ENCODE results near the gene PPP1R14B.

Gene PPP1R14B

GRCh38 chr11:64281957-64282770 is 35.4 kb upstream of the PPP1R14B start:
- no peak for DNase-seq (ENCODE audit: low read depth in 2 of 2, low spot score in 1 of 2)

- DNase-seq (ENCODE audit: low read depth in 2 of 2, low spot score in 1 of 2) = no peak
Observed at GRCh38 chr11:64278576-64279190, 31.9 kb upstream of the PPP1R14B start.

- no peak for DNase-seq (ENCODE audit: low read depth in 2 of 2, low spot score in 1 of 2)
Observed at GRCh38 chr11:64276653-64277431, 30.1 kb upstream of the PPP1R14B start.

GRCh38 chr11:64275841-64276240 is 29.1 kb upstream of the PPP1R14B start:
- no peak for DNase-seq (ENCODE audit: low read depth in 2 of 2, low spot score in 1 of 2)

GRCh38 chr11:64275031-64275800 is 28.5 kb upstream of the PPP1R14B start:
- DNase-seq (ENCODE audit: low read depth in 2 of 2, low spot score in 1 of 2) = no peak

GRCh38 chr11:64269540-64270220 is 22.9 kb upstream of the PPP1R14B start:
- DNase-seq (ENCODE audit: low read depth in 2 of 2, low spot score in 1 of 2) = peak; percentile 96 to 97

- DNase-seq (ENCODE audit: low read depth in 2 of 2, low spot score in 1 of 2) = no peak
Observed at GRCh38 chr11:64268893-64269539, 22.3 kb upstream of the PPP1R14B start.

GRCh38 chr11:64268025-64268892 is 21.5 kb upstream of the PPP1R14B start:
- DNase-seq (ENCODE audit: low read depth in 2 of 2, low spot score in 1 of 2) = no peak

GRCh38 chr11:64267207-64267945 is 20.6 kb upstream of the PPP1R14B start:
- no peak for DNase-seq (ENCODE audit: low read depth in 2 of 2, low spot score in 1 of 2)

- DNase-seq (ENCODE audit: low read depth in 2 of 2, low spot score in 1 of 2) = no peak
Observed at GRCh38 chr11:64266339-64266738, 19.6 kb upstream of the PPP1R14B start.

GRCh38 chr11:64265176-64266160 is 18.7 kb upstream of the PPP1R14B start:
- no peak for DNase-seq (ENCODE audit: low read depth in 2 of 2, low spot score in 1 of 2)

- no peak for DNase-seq (ENCODE audit: low read depth in 2 of 2, low spot score in 1 of 2)
Observed at GRCh38 chr11:64264371-64264852, 17.7 kb upstream of the PPP1R14B start.

- DNase-seq (ENCODE audit: low read depth in 2 of 2, low spot score in 1 of 2) = no peak
Observed at GRCh38 chr11:64263947-64264317, 17.2 kb upstream of the PPP1R14B start.

- no peak for DNase-seq (ENCODE audit: low read depth in 2 of 2, low spot score in 1 of 2)
Observed at GRCh38 chr11:64263021-64263946, 16.5 kb upstream of the PPP1R14B start.

- no peak for DNase-seq (ENCODE audit: low read depth in 2 of 2, low spot score in 1 of 2)
Observed at GRCh38 chr11:64262271-64263002, 15.7 kb upstream of the PPP1R14B start.
